HepG2 (cell line): Measurements from ENCODE around the gene CCDC74B. TPM values are rescaled to one million over a fixed set of nuclear protein-coding genes. Genes with fewer than 3 reads are reported as not detected.
A peak's percentile ranks its signal among the peaks of the same experiment; 100 is the strongest.
"Not testable (repeated sequence)": the region's sequence is repeated elsewhere in the genome, so short reads cannot be mapped to it uniquely, and the experiment has no call there.

ENCODE experiments used
- ESRRA ChIP-seq: sonication (generic); formaldehyde crosslinking; IDR thresholded peaks from 2 replicates; pipeline ENCODE4 v1.5.1; 2020; ENCODE audit warnings: mild to moderate bottlenecking, low read depth, missing genetic modification reagents
- FOXO1 ChIP-seq: sonication (generic); formaldehyde crosslinking; IDR thresholded peaks from 2 replicates; pipeline ENCODE4 v1.4.0; 2020; ENCODE audit warnings: missing genetic modification reagents
- MIER3 ChIP-seq: IDR thresholded peaks from 2 replicates; pipeline ENCODE4 v1.6.1; 2016; ENCODE audit warnings: missing compliant biosample characterization, borderline replicate concordance
- RAD21 ChIP-seq: fragments of 450-650 bp; formaldehyde crosslinking; IDR thresholded peaks from 2 replicates; pipeline ENCODE4 v1.5.0; 2020; ENCODE audit warnings: mild to moderate bottlenecking
- RARA ChIP-seq: IDR thresholded peaks from 2 replicates; pipeline ENCODE4 v1.6.1; 2016; ENCODE audit warnings: missing genetic modification reagents, missing compliant biosample characterization
- RFXAP ChIP-seq: sonication (generic); formaldehyde crosslinking; IDR thresholded peaks from 2 replicates; pipeline ENCODE4 v1.4.0; 2020; ENCODE audit warnings: missing genetic modification reagents, borderline replicate concordance
- SIN3A ChIP-seq: IDR thresholded peaks from 2 replicates; pipeline ENCODE4 v1.6.1; 2011; ENCODE audit warnings: low read depth, mild to moderate bottlenecking, control low read depth, low read length, borderline replicate concordance
- SP1 ChIP-seq, 2 experiments: fragments of 450-650 bp in 1 of 2; sonication (generic) in 1 of 2; formaldehyde crosslinking in 1 of 2; IDR thresholded peaks; 2 replicates each; pipeline versions ENCODE4 v1.4.0 to v1.6.1; 2016 to 2020; ENCODE audit warnings: missing genetic modification reagents in 1 of 2
- SPEN ChIP-seq: sonication (generic); formaldehyde crosslinking; IDR thresholded peaks from 2 replicates; pipeline ENCODE4 v1.5.1; 2020; ENCODE audit warnings: low read depth, mild to moderate bottlenecking, missing genetic modification reagents
- ZFX ChIP-seq: sonication (generic); formaldehyde crosslinking; IDR thresholded peaks from 2 replicates; pipeline ENCODE4 v1.4.0; 2020; ENCODE audit warnings: mild to moderate bottlenecking, low read depth, missing genetic modification reagents, moderate library complexity
- ZNF160 ChIP-seq: sonication (generic); formaldehyde crosslinking; IDR thresholded peaks from 2 replicates; pipeline ENCODE4 v1.8.0; 2022; ENCODE audit warnings: mild to moderate bottlenecking, inconsistent platforms, missing genetic modification reagents
- ZNF564 ChIP-seq: sonication (generic); formaldehyde crosslinking; IDR thresholded peaks from 2 replicates; pipeline ENCODE4 v1.8.1; 2023; ENCODE audit warnings: mild to moderate bottlenecking, missing genetic modification reagents
- ZNF788 ChIP-seq: sonication (generic); formaldehyde crosslinking; IDR thresholded peaks from 2 replicates; pipeline ENCODE4 v1.5.0; 2020; ENCODE audit warnings: mild to moderate bottlenecking, missing genetic modification reagents, borderline replicate concordance
- ZNF878 ChIP-seq: sonication (generic); formaldehyde crosslinking; IDR thresholded peaks from 2 replicates; pipeline ENCODE4 v1.8.1; 2023; ENCODE audit warnings: mild to moderate bottlenecking, missing genetic modification reagents, moderate library complexity
- polyA plus RNA-seq, 8 experiments: library from polyadenylated mRNA; depleted of rRNA in 3 of 8; stranded (reverse) in 7 of 8; unstranded in 1 of 8; fragments of >200 nt; fragmentation: Illumina TruSeq in 4 of 8; extraction: Trizol in 4 of 8; gene quantifications; 2 replicates each; pipeline versions ENCODE4 v1.2.1 to v1.2.3, GENCODE V29; 2011 to 2016; ENCODE audit warnings: low read depth in 4 of 8, missing spikeins in 1 of 8, mixed read lengths in 1 of 8; ENCODE audit not compliant: insufficient read depth in 1 of 8
- total RNA-seq, 5 experiments: library from RNA; depleted of rRNA; stranded (reverse); fragments of >200 nt; fragmentation: Illumina TruSeq; extraction: Trizol; gene quantifications; 2 replicates each; pipeline ENCODE4 v1.2.3, GENCODE V29; 2016; ENCODE audit warnings: low read depth in 1 of 5
- TF ChIP-seq, protein P1 (sequence below): sonication (generic); formaldehyde crosslinking; conservative IDR thresholded peaks from 2 replicates; pipeline ENCODE4 v1.8.0; 2022; ENCODE audit warnings: low read depth, missing genetic modification reagents
- TF ChIP-seq, protein P2 (sequence below): sonication (generic); formaldehyde crosslinking; IDR thresholded peaks from 2 replicates; pipeline ENCODE4 v1.9.0; 2022; ENCODE audit warnings: low read depth, missing genetic modification reagents
- TF ChIP-seq, protein P3 (sequence below): sonication (generic); formaldehyde crosslinking; IDR thresholded peaks from 2 replicates; pipeline ENCODE4 v1.5.0; 2020; ENCODE audit warnings: mild to moderate bottlenecking, missing genetic modification reagents, moderate library complexity
- TF ChIP-seq, protein P4 (sequence below): sonication (generic); formaldehyde crosslinking; IDR thresholded peaks from 2 replicates; pipeline ENCODE4 v1.4.0; 2020; ENCODE audit warnings: missing genetic modification reagents
- TF ChIP-seq, protein P5 (sequence below): IDR thresholded peaks from 2 replicates; pipeline ENCODE4 v1.6.1; 2016; ENCODE audit warnings: low read depth

The CCDC74B gene
- total and polyA plus RNA-seq, 2 of the 13 experiments (the other 11 are each of a cell fraction or from before 2014, with no cell fraction given) = 0.07 to 0.11 TPM

DNA sequence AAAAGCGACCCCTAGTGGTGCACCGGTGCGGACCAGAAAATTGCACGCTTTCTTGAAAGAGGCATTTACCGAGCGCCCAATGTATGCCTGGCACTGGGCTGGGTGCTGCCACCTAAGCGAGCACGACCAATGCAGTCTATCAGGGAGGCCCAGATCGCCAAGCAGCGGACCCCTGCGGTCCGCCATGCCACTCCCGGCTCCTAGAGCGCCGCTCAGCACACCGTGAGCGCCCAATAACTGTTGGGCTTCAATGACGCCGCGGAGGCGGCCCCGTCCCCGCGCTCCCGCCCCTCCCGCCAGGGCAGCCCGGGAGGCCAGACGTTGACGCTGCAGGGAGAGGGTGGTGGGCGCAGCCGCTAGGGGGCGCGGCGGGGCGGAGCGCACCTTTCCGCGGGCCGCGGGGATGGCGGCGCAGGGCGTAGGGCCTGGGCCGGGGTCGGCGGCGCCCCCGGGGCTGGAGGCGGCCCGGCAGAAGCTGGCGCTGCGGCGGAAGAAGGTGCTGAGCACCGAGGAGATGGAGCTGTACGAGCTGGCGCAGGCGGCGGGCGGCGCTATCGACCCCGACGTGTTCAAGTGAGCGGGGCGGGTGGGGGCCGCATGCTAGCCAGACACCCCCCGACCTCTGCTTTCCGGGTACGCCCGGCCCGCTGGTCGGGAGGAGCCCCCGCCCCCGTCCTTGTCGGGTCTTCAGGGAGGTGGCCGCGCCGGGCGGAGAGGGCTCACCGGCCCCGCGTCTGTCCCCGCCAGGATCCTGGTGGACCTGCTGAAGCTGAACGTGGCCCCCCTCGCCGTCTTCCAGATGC is 37.2 kb upstream of the CCDC74B start, which contains the start of gene MZT2B (continued):
- TF ChIP-seq SIN3A (peak; percentile 29; the same call in 1 of the 2 replicates), ZFX (CRISPR knock-in tag) (peak; percentile 70), ZNF160 (peak; percentile 58; the same call in 1 of the 2 replicates), FOXO1 (peak; percentile 45), SPEN (CRISPR knock-in tag) (peak; percentile 18; the same call in 1 of the 2 replicates), RFXAP (CRISPR knock-in tag) (peak; percentile 66; the same call in 1 of the 2 replicates), RARA (CRISPR knock-in tag) (peak; percentile 28; the same call in 1 of the 2 replicates), ZNF878 (0 out of 2 replicates have a peak, but pooled peaks have one; percentile 39), MIER3 (CRISPR knock-in tag) (peak; percentile 51; the same call in 1 of the 2 replicates), RAD21 (CRISPR knock-in tag) (peak; percentile 88), ZNF564 (CRISPR knock-in tag) (0 out of 2 replicates have a peak, but pooled peaks have one; percentile 66), SP1 (CRISPR knock-in tag; IDR thresholded peaks at IDR 0.05) (peak; percentile 76), ZNF788 (0 out of 2 replicates have a peak, but pooled peaks have one; percentile 39), ESRRA (CRISPR knock-in tag) (peak; percentile 30; the same call in 1 of the 2 replicates)
- TF ChIP-seq, protein P1, sequence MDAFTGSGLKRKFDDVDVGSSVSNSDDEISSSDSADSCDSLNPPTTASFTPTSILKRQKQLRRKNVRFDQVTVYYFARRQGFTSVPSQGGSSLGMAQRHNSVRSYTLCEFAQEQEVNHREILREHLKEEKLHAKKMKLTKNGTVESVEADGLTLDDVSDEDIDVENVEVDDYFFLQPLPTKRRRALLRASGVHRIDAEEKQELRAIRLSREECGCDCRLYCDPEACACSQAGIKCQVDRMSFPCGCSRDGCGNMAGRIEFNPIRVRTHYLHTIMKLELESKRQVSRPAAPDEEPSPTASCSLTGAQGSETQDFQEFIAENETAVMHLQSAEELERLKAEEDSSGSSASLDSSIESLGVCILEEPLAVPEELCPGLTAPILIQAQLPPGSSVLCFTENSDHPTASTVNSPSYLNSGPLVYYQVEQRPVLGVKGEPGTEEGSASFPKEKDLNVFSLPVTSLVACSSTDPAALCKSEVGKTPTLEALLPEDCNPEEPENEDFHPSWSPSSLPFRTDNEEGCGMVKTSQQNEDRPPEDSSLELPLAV = 0 out of 2 replicates have a peak, but pooled peaks have one; percentile 26
- TF ChIP-seq, protein P2, sequence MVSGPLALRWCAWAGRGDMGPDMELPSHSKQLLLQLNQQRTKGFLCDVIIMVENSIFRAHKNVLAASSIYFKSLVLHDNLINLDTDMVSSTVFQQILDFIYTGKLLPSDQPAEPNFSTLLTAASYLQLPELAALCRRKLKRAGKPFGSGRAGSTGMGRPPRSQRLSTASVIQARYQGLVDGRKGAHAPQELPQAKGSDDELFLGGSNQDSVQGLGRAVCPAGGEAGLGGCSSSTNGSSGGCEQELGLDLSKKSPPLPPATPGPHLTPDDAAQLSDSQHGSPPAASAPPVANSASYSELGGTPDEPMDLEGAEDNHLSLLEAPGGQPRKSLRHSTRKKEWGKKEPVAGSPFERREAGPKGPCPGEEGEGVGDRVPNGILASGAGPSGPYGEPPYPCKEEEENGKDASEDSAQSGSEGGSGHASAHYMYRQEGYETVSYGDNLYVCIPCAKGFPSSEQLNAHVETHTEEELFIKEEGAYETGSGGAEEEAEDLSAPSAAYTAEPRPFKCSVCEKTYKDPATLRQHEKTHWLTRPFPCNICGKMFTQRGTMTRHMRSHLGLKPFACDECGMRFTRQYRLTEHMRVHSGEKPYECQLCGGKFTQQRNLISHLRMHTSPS (CRISPR knock-in tag) = peak; percentile 39
- TF ChIP-seq, protein P3, sequence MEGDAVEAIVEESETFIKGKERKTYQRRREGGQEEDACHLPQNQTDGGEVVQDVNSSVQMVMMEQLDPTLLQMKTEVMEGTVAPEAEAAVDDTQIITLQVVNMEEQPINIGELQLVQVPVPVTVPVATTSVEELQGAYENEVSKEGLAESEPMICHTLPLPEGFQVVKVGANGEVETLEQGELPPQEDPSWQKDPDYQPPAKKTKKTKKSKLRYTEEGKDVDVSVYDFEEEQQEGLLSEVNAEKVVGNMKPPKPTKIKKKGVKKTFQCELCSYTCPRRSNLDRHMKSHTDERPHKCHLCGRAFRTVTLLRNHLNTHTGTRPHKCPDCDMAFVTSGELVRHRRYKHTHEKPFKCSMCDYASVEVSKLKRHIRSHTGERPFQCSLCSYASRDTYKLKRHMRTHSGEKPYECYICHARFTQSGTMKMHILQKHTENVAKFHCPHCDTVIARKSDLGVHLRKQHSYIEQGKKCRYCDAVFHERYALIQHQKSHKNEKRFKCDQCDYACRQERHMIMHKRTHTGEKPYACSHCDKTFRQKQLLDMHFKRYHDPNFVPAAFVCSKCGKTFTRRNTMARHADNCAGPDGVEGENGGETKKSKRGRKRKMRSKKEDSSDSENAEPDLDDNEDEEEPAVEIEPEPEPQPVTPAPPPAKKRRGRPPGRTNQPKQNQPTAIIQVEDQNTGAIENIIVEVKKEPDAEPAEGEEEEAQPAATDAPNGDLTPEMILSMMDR (CRISPR knock-in tag) = peak; percentile 81
- TF ChIP-seq, protein P4, sequence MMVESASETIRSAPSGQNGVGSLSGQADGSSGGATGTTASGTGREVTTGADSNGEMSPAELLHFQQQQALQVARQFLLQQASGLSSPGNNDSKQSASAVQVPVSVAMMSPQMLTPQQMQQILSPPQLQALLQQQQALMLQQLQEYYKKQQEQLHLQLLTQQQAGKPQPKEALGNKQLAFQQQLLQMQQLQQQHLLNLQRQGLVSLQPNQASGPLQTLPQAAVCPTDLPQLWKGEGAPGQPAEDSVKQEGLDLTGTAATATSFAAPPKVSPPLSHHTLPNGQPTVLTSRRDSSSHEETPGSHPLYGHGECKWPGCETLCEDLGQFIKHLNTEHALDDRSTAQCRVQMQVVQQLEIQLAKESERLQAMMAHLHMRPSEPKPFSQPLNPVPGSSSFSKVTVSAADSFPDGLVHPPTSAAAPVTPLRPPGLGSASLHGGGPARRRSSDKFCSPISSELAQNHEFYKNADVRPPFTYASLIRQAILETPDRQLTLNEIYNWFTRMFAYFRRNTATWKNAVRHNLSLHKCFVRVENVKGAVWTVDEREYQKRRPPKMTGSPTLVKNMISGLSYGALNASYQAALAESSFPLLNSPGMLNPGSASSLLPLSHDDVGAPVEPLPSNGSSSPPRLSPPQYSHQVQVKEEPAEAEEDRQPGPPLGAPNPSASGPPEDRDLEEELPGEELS (CRISPR knock-in tag) = 0 out of 2 replicates have a peak, but pooled peaks have one; percentile 27
- TF ChIP-seq SP1 (IDR thresholded peaks at IDR 0.05) = not testable (repeated sequence)
- TF ChIP-seq, protein P5, sequence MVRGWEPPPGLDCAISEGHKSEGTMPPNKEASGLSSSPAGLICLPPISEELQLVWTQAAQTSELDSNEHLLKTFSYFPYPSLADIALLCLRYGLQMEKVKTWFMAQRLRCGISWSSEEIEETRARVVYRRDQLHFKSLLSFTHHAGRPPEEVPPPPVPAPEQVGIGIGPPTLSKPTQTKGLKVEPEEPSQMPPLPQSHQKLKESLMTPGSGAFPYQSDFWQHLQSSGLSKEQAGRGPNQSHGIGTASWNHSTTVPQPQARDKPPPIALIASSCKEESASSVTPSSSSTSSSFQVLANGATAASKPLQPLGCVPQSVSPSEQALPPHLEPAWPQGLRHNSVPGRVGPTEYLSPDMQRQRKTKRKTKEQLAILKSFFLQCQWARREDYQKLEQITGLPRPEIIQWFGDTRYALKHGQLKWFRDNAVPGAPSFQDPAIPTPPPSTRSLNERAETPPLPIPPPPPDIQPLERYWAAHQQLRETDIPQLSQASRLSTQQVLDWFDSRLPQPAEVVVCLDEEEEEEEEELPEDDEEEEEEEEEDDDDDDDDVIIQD (CRISPR knock-in tag) = peak; percentile 53; the same call in 1 of the 2 replicates
